HG03039 (cell line): ENCODE measurements around the gene UNCX.

Experiments
- ATAC-seq: cut with Tn5 transposase; IDR thresholded peaks from one replicate; pipeline ENCODE4 v1.9.1; 2021; ENCODE audit warnings: mild to moderate bottlenecking, moderate library complexity; ENCODE audit not compliant: unreplicated experiment

The UNCX gene

DNA sequence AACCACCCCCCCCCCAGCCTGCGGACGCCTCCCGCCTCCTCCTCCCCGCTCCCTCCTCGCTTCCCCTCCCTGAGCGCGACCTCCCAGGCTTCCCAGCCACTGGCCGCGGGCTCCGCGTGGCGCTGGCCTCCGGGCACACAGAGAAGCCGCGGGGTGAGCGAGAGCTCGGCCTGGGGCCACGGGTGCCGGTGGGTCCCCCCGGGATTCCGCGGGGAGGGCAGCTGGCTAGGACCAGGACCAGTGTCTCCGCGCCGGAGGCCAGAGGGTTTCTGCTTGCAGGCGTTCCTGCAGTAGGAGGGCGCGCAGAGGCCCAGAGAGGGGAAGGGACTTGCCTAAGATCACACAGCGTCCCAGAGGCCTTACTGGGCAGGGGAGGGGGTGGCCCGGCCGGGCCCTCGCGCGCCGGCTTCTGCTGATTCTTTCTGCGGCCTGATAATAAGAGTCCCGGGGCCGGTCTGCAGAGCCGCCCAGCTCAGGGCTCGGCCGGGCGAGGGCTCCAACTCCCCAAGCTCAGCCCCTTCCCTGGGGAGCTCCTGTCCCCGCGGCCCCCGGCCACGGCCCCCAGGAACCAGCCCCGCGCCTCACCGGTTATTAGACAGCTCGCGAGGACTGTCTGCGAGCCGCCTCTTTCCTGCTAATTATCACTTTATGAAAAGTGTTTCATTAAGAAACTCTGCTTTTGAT is 10.1 kb downstream of the UNCX start:
- ATAC-seq = no peak

DNA sequence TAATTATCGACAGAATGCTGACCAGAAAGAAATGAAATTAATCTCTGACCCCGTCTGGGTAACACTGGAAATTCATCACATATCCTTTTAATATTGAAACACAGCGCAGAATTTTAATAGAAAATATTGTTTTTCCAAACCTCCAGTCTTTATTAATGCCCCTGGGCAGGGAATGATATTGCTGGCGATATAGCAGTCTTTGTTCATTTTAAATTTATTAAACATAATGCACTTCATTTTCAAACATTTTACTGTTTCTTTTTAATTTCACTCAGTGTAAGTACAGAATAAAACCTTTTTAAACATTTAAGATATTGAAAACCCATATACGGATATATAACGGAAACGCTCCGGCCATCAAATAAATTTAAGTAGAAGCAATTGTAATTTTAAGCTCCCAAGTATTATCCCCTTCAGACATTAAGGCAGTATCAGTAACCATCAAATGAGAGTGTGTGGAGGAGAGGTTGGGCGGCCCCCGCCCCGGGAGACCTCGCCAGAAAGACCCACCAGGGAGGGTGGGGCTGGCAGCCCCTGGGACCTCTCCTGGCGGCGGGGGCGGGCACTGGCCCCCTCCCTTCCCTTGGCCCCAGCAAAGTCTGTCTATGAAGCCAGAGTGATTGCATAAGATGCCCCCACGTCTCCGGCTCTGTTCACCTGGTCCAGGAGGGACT is 10.8 kb downstream of the UNCX start:
- ATAC-seq = no peak

DNA sequence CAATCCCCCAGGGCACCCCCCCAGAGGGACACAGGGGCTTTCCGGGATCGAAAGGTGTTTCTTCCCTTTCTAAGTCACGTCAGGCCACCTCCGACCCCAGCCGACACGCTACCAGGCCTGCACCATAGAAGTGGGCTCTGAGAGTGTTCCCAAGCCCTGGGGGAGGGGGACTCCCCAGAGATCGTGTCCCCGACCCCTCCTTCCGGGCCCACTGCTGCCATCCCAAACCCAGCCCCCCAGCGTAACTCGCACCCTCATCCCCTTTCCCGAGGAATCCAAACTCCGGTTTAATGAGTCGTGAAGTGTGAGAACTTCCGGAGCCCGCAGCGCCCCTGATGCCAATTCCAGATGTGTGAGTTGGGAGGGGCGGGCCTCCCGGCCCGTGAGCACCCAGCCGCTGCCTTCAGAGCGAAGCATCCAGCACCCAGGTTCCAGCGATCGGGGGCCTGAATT is 11.3 kb downstream of the UNCX start:
- no peak for ATAC-seq

DNA sequence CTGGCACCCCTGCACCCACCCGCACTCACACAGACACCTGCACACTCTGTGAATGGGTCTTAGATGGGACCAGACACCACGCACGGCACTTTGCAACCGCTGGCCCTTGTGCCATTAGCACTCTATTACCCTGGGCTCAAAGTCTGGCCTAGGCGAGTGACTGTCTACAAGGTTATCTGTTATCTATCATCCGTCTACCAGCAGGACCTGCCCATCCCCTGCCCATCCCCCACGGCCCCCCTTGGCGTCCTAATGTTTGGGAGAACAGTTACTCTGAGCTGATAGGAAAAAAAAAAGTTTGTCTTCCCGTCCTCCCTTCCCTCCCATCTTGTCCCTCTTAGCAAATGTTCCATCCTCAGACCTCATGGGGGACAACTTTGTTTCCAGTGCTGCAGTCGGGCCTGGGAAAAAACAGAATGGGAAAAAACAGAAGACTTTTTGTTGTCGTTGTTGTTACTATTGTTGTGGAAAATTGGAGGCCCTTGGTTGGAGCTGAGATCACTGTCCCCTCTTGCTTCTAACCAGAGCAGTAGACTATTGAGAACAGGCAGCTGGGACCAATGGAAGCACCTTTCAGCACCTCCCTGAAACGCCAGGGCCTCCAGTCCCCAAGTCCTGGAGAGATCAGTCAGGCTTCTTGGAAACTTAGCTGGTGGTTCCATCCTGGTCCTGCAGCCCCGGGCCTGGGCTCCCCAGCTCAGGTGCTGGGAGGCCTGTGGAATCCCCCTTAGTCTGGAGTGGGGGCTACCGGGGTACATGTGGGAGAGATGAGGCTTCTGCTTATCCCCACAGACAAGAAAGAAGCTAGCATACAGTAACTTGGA is 12.2 kb downstream of the UNCX start:
- ATAC-seq = no peak

DNA sequence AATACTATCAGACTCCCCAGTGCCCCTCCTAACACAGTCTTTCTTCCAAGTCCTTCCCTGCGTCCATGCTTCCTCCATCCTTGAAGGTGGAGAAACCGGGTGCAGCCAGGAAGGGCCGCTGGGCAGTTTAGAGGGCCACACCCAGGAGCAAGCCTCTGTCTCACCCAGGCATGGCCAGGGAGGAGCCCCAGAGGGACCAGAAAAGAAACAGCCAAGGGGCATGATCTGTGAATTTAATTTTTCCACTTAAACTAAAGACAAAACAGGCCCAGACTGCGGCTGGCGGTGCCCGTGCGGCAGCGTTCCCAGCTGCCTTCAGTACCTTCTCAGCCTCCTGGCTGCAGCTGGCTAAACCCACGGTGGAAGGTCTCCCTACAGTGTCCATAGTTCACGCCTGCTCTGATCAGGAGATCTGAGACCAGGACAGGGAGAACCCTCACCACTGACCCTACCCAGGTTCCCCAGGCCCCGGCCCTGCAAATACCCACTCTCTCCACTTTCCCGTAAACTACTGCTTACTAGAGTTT is 12.9 kb downstream of the UNCX start:
- no peak for ATAC-seq

DNA sequence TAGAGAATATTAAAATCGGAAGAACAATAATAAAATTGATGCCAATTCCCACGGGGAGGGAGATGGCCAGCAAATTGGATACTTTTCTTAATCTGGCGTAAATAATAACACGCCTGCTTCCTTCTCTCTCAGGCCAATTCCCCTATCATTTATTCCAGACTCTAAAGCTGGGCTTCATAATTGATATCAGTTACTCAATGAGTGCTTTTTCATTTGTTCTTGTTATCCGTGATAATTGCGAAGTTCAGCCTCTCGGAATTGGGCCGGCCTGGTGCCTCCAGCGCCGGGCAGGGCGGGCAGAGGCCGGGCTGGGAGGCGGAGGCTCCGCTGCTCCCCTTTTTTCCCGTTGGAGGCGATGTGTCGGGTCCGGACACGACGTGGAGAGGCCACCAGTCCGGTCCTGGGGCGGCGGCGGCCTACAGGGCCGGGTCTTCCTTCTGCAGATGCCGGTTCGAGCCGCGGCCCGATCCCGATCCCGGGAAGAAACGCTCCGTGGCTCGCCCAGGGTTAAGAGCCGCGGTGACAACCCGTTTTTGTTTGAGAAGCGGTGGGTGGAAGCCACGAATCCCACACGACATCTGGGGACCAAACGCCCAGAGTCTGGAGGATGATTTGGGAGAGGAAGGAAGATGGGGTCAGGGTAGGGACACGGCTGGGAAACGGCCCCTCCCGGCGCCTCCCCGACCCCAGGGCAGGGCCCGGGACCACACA is 13.6 kb downstream of the UNCX start:
- no peak for ATAC-seq

DNA sequence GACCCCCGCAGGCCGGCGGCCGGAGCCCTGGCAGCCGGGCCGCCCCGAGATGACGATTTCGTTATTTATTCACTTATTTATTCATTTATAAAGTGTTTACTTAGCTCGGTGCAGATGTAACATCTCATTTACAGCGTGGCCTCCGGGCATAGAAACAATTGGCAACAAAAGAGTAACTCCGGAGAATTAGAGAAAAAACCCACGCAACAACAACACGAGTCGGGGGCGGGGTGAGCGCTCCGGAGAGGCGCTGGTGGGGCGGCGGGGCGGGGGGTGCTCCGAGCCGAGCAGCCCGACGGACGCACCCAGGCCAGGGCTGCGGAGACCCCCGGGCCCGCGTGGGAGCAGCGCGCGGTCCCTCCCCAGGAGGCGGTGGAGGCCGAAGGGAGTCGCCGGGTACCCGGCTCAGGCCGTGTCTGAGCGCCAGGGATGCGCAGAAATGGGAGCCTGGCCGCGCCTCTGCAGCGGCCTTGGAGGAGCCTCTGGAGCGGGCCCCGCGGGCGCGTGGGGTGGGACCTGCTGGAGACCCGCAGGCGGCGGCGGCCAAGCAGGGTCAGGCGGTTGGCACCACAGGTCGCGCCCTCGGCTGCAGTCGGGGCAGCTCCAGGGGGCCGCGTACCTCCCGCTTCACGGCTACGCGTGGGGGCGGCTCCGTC is 14.3 kb downstream of the UNCX start:
- no peak for ATAC-seq

DNA sequence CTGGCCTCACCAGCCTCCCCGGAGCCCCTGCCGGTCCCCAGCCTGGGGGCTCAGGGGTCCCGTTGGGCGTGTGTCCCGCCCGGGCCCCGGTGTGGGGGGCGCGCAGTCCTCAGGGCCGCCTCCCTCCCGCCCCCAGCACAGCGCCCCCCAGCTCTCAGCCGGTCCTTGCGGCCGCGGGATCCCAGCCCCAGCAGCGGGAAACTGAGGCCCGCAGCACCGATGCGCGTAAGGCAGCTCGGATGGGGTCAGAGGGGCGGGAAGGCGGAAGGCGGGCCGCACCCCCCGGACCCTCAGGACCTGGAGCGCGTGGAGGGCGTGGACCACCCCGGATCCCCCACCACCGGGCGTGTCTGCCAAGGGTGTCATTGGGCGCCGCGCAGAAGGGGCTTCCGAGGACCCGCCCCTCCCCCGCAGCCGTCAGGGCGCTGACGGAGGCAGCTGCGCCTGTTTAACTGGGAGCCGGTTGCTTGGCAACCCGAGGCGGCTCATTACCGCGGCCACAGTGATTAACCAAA is 14.9 kb downstream of the UNCX start:
- ATAC-seq = no peak

DNA sequence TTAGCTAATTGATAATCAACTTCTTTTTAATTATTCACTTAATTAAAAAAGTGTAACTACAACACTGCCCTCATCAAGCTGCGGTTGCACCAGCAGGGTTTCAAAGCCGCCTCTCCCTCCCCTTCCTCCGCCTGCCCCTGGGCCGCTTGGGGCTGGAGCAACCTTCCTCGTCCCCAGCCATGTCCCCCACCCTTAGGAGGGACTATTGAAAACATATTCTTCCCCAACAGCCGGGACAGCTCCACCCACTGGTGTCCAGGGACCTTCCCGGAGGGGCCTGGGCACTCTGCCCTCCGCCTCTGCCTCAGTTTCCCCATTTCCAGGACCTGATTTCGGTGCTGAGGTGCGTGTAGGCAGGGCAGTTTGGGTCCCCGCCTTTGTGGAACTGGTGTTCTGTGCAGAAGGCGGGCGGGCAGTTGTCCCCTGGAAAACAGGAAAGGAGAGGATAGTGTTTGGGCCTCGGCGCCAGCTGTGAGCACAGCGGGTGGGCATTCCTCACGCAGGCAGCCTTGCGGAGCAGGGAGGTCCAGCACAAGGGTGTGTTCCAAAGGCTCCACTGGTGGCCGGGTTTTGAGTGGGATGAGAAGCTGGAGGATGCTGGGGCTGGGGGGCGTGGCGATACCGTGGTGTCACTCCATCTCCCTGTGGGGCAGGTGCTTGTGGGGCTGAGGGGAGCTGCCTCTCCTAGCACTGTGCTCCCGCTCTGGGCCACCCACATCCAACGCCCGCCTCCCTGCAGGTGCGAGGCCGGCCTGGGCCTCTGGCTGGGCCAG is 15.7 kb downstream of the UNCX start:
- ATAC-seq = no peak

DNA sequence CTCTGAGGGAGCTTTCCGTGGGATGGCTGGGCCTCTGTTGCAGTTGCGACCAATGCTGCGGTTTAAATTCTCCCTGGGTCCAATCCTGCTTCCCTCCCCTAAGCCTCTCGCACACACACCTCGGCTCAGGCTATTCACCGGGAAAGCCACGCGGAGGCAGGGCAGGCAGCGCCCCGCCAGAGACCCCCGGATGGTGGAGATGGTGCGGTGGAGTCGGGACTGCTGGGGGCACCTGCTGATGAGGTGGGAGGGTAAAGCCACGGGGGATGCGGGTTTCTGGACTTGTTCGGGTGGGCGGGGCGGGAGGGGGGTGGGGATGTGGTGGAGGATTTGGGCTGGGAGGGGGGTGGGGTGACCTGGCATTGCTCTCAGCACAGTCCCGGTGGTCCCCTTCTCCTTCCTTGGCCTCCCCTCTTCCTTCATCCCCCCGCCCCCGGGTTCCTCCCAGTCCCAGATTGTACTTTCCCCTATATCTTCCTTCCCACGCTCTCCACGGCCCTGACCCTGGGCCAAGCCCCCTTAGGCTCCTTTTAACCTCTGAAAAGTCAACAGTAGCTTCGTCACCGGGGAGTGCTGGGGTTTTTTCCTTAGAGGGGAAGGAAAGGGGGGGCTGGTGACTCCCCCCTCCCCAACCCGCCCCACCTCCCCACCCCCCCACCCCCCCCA is 16.4 kb downstream of the UNCX start:
- ATAC-seq = no peak

DNA sequence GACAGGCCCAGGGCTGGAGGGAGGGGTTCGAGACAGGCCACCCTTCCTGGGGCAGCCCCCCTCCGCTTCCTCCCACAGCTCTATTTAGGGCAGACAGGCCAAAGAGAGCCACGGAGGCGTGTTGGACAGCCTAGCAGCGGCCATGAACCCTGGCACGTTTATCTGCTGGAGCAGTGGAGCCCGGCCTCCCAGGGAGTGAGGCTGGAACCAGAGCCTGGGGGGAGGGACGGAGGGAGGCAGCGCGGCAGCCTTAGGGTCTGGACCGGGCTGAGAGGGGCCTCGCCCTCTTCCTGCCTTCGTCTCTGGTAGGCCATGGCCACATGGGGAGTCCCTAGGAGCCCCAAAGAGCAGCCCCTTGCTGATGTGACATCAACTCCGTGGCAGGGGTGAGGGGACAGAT is 17.1 kb downstream of the UNCX start:
- no peak for ATAC-seq

DNA sequence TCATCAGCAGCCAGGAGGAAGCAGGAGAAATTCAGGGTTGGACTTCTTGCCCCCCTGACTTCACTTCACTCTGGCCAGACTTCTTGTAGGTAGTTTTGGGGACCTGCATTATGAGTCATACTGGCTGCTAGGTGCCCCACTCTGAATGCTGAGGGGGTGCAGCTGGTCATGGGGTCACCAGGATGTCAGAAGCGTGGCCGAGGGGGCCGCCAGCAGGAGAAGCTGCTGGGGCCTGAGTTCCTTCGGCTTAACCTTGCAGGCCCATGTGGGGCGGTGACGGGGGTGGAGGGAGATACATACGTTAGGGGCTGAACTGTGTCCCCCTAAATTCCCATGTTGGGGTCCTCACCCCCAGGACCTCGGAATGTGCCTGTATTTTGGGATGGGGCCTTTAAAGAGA is 18.2 kb downstream of the UNCX start:
- ATAC-seq = no peak

DNA sequence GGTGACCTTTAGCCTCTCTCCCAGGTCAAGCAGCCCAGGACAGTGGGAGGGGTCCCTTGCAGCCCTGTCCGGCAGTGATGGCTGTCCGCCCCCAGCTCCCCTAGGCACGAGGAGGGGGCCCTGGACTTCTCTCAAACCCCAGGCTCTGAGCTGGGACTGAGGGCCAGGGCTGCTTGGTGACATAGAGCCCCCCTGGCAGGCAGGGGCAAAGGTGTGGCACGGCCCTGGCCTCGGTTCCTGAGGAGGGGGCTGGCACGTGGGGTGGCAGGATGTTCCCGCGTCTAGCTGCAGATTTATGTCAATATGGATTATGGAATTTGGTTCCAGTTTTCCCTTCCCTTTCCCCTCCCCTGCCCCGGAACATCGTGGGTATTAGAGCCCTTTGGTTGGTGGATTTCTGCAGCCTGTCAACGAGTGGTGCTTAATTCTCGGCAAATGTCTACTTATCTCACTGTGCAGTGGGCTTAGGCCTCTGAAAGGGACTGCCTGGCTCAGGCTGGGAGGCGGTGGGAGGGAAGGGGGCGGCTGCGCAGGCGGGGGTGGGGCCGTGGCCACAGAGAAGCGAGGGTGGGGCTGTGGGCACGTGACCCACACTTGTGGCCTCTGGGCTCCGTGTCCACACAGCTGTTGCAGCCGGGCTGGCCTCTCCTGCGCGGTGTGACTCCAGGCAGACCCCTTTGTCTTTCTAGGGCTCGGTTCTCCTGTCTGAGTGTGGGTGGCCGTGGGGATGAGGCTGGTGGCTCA is 19.3 kb downstream of the UNCX start:
- ATAC-seq = no peak

DNA sequence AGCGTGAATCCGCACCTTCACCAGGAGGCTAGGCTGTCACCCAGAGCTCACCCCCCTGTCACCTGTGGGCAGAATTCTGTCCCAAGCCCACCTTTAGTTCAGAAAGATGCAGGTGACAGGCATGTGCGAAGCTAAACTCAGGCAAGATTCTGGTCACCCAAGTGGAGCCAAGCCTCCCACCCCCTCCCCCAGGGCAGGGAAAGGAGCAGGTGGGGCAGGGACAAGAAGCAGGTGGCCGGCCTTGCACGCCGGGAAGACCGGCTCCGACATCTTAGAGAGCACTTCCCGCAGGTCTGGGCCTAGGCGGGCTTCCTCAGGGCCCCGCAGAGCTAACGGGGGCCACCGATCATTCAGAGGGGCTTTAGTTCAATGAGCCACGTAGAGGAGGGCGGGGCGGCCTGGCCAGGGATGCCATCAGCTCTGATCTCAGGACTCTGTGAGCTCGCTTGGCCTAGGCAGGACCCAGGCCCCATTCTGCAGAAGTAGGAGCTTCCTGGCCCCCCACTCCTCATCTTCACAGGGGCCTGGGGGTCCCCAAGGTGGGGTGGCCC is 19.9 kb downstream of the UNCX start:
- ATAC-seq = no peak

DNA sequence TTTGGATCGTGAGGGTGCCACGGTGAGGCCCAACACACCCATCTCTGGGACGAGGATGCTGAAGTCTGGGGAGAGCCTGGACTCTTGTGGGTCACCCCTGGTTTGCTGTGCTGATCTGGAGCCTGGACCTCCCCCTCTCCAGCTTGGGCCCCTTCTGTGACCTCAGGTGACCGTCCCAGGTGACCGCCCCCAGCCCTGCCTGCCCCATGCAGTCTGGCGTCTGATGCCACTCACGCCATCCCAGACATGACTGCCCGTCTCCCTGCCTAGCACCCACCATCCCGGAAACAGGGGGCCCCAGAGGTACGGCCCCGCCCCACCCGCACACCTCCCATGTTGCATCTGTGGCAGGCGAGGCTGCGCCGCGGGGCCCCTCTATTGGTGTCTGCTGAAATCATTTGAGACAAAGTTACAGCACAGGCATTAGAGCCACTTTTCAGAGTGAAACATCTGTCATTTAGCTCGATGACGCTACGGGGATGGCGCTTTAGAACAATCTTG is 21.1 kb downstream of the UNCX start:
- no peak for ATAC-seq

DNA sequence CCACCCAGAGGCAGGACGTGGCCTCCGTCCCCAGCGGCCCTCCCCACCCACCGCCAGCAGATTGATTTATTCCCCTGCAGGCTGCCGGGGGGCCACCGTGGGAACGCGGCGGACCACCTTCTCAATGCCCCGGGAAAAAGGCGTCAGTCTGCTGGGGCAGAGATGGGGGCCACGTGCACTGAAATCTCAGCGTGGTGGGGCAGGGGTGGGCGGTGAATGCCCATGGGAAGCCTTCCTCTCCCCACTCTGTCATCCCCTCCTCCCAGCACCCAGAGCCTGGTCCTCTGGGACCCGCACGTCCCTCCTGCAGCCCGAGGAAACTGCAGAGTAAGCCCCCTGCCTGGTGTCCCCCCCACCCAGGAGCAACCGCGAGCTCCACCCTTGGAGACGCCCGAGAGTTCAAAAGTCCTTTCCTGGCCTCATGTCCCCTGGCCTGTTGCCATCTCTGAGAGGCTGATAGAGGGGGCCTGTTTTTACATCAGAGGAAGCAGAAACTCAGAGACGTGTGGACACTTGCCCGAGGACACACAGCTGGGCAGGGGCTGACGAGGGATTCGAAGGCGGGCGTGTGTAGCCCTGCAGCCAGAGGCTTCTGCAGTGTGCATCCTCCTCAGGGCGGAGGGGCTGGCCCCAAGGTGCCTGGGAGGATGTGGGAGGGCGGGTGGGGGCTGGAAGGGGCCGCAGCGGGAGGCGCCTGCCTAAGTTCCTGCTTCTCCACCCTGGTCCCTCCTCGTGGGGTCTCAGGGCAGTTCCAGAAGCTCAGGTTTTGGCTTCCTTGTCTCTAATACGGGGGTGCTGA is 21.8 kb downstream of the UNCX start:
- no peak for ATAC-seq
